ENCODE measurements around the gene UQCC2. TPM values are rescaled to one million over a fixed set of nuclear protein-coding genes. Genes with fewer than 3 reads are reported as not detected.
A peak's percentile ranks its signal among the peaks of the same experiment; 100 is the strongest.

The UQCC2 gene
- total RNA-seq, 1 experiment from 2014 or later, result 49.0 TPM

GRCh38 chr6:33707771-33708170, 3.7 kb downstream of the UQCC2 start:
- DNase-seq (ENCODE audit: low spot score), result no peak

GRCh38 chr6:33705955-33706725, 5.4 kb downstream of the UQCC2 start:
- DNase-seq (ENCODE audit: low spot score), result no peak

GRCh38 chr6:33705268-33705885, 6.1 kb downstream of the UQCC2 start:
- DNase-seq (ENCODE audit: low spot score), result peak; percentile 17

DNA sequence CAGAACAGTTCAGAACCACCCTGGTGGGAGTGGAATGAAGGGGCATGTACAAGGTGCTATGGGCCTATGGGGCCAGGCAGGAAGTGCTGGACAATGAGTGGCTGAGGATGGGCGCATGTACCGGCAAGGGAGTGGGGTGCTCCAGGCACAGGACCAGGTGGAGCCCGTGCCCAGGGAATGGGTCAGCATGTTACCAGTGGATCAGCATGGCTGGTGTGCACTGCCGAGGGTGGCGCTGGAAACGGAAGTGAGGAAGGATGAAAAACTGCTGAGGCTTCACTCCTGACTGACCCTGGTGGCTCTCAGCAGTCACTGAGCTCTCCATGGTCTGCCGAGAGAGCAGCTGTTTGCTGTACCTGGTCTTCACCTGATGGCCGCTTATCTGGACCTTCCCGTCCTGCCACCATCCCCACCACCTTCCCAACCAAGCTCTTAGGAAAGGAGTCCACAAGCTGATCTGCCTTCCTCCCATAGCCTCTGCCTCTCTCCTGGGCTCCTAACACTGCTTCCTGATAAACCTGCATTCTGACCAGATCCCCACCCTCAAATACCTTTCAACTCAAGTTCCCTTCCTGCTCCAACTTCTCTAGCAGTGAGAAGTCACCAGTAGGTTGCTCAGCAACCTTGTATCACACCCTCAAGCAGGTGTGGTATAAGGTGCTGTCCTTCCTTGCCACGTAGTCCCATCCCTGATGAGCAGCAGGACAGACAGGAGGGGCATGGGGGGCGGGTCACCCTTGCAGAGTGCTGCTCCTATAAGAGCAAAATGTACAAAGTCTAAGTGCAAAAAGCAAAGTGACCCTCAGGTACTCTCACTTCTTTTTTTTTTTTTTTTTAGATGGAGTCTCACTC, 7.1 kb downstream of the UQCC2 start:
- DNase-seq (ENCODE audit: low spot score), result peak; percentile 76

GRCh38 chr6:33702345-33702977, 9.0 kb downstream of the UQCC2 start:
- peak; percentile 58 for DNase-seq (ENCODE audit: low spot score)

- DNase-seq (ENCODE audit: low spot score), result peak; percentile 88
These were observed 11.0 kb downstream of the UQCC2 start for GRCh38 chr6:33700391-33701050.

- DNase-seq (ENCODE audit: low spot score), result no peak
These were observed 11.8 kb downstream of the UQCC2 start for GRCh38 chr6:33699739-33700138.

DNA sequence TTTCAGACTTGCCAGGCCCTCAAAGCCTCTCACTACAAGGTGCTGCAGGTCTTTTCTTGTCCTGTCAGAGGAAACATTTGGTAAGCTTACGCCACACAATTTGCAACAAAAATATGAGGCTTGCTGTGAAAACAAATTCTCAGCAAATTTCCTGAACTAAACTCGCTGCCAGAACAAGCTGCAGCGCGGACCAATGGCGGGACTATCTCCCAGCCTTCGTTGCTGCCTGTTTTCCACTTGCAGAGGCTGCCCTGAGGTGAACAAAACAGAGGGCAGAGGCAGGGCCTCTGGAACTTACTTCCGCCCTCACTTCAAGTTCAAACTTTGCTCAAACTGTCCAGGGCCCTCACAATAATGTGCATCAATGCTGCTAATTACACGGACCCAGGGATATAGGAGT, 12.4 kb downstream of the UQCC2 start:
- DNase-seq (ENCODE audit: low spot score), result no peak

DNA sequence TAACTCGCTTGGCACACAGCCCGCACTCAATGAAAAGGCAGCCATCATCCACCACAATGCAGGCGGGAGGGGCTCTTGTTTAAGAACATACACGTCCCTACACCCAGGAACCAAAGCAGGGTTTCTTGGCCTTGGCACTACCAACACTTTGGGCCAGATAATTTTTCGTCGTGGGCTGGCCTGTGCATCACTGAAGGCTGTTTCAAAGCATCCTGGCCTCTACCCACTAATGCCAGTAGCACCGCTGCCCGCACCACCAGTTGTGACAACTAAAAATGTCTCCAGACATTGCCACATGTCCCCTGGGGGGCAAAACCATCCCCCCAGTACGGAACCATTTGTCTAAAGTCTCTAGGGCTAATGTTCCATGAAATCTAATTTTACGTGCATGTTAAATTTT, 13.0 kb downstream of the UQCC2 start:
- DNase-seq (ENCODE audit: low spot score), result no peak

- no peak for DNase-seq (ENCODE audit: low spot score)
These were observed 13.7 kb downstream of the UQCC2 start for GRCh38 chr6:33697845-33698244.

GRCh38 chr6:33696548-33697518, 14.7 kb downstream of the UQCC2 start:
- no peak for DNase-seq (ENCODE audit: low spot score)

DNA sequence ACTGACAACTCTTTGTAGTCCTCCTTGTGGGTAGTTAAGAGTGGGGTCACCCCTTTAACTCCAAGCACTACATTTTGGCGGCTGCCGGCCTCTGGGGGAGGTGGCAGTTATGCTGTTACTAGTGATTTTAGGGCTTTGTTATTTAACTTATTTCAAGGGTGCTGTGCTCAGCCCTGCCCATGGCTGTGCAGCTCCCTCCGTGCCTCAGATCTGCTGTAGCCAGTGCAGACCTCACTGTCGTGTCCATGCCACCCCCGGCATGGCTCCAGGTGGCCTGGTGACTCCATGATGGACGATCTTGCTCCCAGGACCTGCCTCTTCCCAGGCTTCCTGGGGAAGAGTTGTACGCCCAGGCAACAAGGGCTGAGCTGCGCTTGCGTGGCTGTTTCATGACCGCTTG, 15.4 kb downstream of the UQCC2 start:
- DNase-seq (ENCODE audit: low spot score), result no peak

DNA sequence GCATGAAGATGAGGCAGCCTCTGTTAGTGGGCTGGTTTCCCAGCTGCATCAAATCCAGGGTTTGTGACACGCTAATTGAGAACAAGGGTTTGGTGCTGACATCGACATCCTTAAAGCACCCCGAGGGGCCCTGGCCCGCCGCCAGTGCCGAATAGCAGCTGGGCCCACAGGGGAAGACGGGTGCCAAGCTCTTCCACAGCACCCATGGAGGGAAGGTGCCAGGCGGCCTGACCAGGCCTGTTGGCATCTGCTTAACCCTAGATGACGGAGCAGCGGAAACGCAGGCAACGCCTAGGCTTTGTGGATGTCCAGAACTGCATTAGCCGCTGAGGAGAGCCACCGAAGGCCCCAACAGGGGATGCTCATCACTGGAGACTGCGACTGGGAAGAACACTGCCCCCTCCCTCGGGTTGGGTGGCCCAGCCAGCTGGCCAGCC, 16.0 kb downstream of the UQCC2 start:
- DNase-seq (ENCODE audit: low spot score), result no peak

DNA sequence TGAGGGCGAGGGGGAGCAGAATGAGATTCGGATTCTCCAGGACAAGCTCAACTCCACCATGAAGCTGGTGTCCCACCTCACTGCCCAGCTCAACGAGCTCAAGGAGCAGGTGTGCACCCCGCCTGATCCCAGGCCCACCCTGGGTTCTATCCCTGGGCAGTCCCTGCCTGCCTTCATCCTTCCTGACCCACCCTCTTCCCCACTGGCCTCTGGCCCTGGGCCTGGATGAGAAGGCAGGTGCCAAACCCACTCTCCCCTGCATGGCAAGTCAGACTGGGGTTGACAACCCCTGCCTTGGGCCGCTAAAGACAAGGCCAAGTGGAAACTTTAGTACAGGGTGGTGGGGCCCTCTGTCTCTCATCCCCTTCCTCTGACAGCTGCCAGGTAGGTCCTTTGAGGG, 16.5 kb downstream of the UQCC2 start:
- DNase-seq (ENCODE audit: low spot score), result no peak

- DNase-seq (ENCODE audit: low spot score), result no peak
These were observed 17.0 kb downstream of the UQCC2 start for GRCh38 chr6:33694401-33694931.

- no peak for DNase-seq (ENCODE audit: low spot score)
These were observed 18.1 kb downstream of the UQCC2 start for GRCh38 chr6:33693186-33694105.

DNA sequence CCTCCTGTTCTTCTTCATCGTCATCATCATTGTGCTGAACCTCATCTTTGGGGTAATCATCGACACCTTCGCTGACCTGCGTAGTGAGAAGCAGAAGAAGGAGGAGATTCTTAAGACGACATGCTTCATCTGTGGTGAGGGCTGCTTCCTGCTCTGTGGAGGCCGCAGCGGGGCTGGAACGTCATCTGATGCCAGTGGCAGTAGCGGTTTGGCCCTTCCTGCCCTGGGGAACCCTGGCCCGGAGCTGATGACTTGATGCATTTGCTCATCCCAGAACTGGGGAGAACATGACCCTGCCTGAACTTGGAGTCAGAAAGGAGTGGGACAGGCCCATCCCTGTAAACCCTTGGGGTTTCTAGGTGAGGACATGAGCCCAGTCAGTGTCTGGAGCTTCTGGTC, 18.7 kb downstream of the UQCC2 start:
- DNase-seq (ENCODE audit: low spot score), result no peak

DNA sequence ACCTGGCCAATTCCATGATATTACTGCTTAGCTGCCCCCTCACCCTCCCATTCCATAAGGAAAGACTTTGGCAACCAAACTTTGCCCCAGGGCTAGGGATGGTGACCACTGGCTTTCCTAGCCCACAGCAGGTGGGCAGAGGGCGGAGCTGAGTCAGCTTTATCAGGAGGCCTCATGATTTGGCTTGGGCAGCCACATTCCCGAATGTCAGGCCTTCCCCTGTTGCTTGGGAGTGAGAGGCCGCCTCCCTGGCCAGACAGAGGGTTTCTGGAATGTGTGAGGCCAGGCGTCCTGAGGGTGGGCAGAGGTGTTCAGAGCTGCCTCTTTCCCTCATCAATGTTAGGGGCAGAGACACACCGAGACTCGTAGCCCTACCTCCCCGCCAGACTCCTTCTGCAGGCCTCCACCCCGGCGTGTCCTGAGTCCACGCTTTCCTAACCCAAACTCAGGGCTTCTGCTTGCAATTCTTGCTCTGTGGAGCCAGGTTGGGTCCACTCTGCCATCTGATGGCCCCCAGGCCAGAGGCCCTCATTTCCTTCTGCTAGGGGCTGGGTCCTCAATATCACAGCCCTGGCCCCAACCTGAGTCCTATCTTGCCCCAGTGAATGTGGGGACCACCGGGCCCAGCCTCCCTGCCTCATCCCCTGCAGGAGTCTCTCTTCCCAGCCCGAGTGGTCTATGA, 19.3 kb downstream of the UQCC2 start:
- no peak for DNase-seq (ENCODE audit: low spot score)

Measured in HT-29 (cell line).